KMS-11 (cell line): ENCODE measurements around the gene ST8SIA6.
"Not testable (repeated sequence)": the region's sequence is repeated elsewhere in the genome, so short reads cannot be mapped to it uniquely, and the experiment has no call there.

ENCODE experiments used
- H2AFZ ChIP-seq: fragments of 200-600 bp; sonication (generic); 2 replicates; pipeline ENCODE4 v1.6.1; 2016; ENCODE audit warnings: antibody characterized with exemption, mixed run types, low read depth
- H3K27ac ChIP-seq: fragments of 200-600 bp; sonication (generic); 2 replicates; pipeline ENCODE4 v1.6.1; 2016; ENCODE audit warnings: mild to moderate bottlenecking, mixed run types
- H3K27me3 ChIP-seq: fragments of 200-600 bp; sonication (generic); 2 replicates; pipeline ENCODE4 v1.6.1; 2017; ENCODE audit warnings: mild to moderate bottlenecking, low read depth, mixed run types, moderate library complexity; ENCODE audit not compliant: insufficient read depth
- H3K36me3 ChIP-seq: fragments of 200-600 bp; sonication (generic); 2 replicates; pipeline ENCODE4 v1.6.1; 2017; ENCODE audit warnings: mild to moderate bottlenecking, mixed run types; ENCODE audit not compliant: insufficient read depth
- H3K4me1 ChIP-seq: fragments of 200-600 bp; sonication (generic); 2 replicates; pipeline ENCODE4 v1.6.1; 2016; ENCODE audit warnings: mild to moderate bottlenecking, low read depth, mixed run types; ENCODE audit not compliant: poor library complexity, severe bottlenecking
- H3K4me2 ChIP-seq: fragments of 200-600 bp; sonication (generic); 2 replicates; pipeline ENCODE4 v1.7.0; 2016; ENCODE audit warnings: mild to moderate bottlenecking, mixed run types
- H3K4me3 ChIP-seq: fragments of 200-600 bp; sonication (generic); IDR thresholded peaks from 2 replicates; pipeline ENCODE4 v1.6.1; 2017; ENCODE audit warnings: low read depth, low read length, mixed read lengths; ENCODE audit not compliant: insufficient read depth
- H3K79me2 ChIP-seq: fragments of 200-600 bp; sonication (generic); 2 replicates; pipeline ENCODE4 v1.6.1; 2016; ENCODE audit warnings: low read depth, mixed run types; ENCODE audit not compliant: insufficient read depth
- H3K9ac ChIP-seq: fragments of 200-600 bp; sonication (generic); 2 replicates; pipeline ENCODE4 v1.6.1; 2016; ENCODE audit warnings: mild to moderate bottlenecking, mixed run types
- H4K20me1 ChIP-seq: fragments of 200-600 bp; sonication (generic); 2 replicates; pipeline ENCODE4 v1.6.1; 2016; ENCODE audit warnings: mild to moderate bottlenecking, mixed run types; ENCODE audit not compliant: insufficient read depth
- CTCF ChIP-seq: fragments of 200-600 bp; sonication (generic); conservative IDR thresholded peaks from 2 replicates; pipeline ENCODE4 v1.6.1; 2017; ENCODE audit warnings: low read depth, mild to moderate bottlenecking, antibody characterized with exemption, low read length, moderate library complexity, mixed read lengths

The ST8SIA6 gene

GRCh38 chr10:17403161-17403560 is 51.2 kb downstream of the ST8SIA6 start:
- H4K20me1 ChIP-seq, result no peaks in the 10 kb centered on the region

GRCh38 chr10:17402040-17402439 is 52.4 kb downstream of the ST8SIA6 start:
- H3K4me2 ChIP-seq, H3K27me3 ChIP-seq, H3K4me3 ChIP-seq, H2AFZ ChIP-seq, H3K36me3 ChIP-seq, H3K4me1 ChIP-seq, H3K27ac ChIP-seq, H4K20me1 ChIP-seq, H3K79me2 ChIP-seq, H3K9ac ChIP-seq: not testable (repeated sequence)

More at GRCh38 chr10:17403161-17403560, 51.2 kb downstream of the ST8SIA6 start:
- H3K4me1 ChIP-seq, result no peaks in the 10 kb centered on the region
- H3K9ac ChIP-seq, result no peak overlapping the region
- no peak for TF ChIP-seq CTCF
- H3K27ac ChIP-seq, result no peak overlapping the region
- H3K27me3 ChIP-seq, result no peaks in the 10 kb centered on the region
- H3K4me2 ChIP-seq, result no peak overlapping the region
- H3K4me3 ChIP-seq, result no peak overlapping the region
- H2AFZ ChIP-seq, result no peak overlapping the region
- no peaks in the 10 kb centered on the region for H3K36me3 ChIP-seq
- H3K79me2 ChIP-seq, result no peaks in the 10 kb centered on the region

GRCh38 chr10:17396004-17396403 is 58.4 kb downstream of the ST8SIA6 start:
- H3K4me1 ChIP-seq, result no peaks in the 10 kb centered on the region
- H2AFZ ChIP-seq, result no peak overlapping the region
- no peaks in the 10 kb centered on the region for H4K20me1 ChIP-seq
- no peaks in the 10 kb centered on the region for H3K27me3 ChIP-seq
- H3K4me2 ChIP-seq, result no peak overlapping the region
- H3K36me3 ChIP-seq, result no peaks in the 10 kb centered on the region
- no peak overlapping the region for H3K9ac ChIP-seq
- TF ChIP-seq CTCF, result no peak
- H3K27ac ChIP-seq, result no peak overlapping the region
- H3K79me2 ChIP-seq, result no peaks in the 10 kb centered on the region
- H3K4me3 ChIP-seq, result no peak overlapping the region

GRCh38 chr10:17394854-17395253 is 59.5 kb downstream of the ST8SIA6 start:
- Histone ChIP-seq H3K4me3 (no peak overlapping the region), H3K79me2 (no peaks in the 10 kb centered on the region), H3K27ac (no peak overlapping the region), H3K4me1 (no peaks in the 10 kb centered on the region), H2AFZ (no peak overlapping the region), H4K20me1 (no peaks in the 10 kb centered on the region), H3K4me2 (no peak overlapping the region), H3K27me3 (no peaks in the 10 kb centered on the region), H3K9ac (no peak overlapping the region), H3K36me3 (no peaks in the 10 kb centered on the region)
- TF ChIP-seq CTCF, result no peak

- Histone ChIP-seq H3K36me3 (no peaks in the 10 kb centered on the region), H3K27me3 (no peaks in the 10 kb centered on the region), H4K20me1 (no peaks in the 10 kb centered on the region), H3K4me2 (no peak overlapping the region), H3K4me1 (no peaks in the 10 kb centered on the region), H3K27ac (no peak overlapping the region), H3K79me2 (no peaks in the 10 kb centered on the region), H2AFZ (no peak overlapping the region), H3K4me3 (no peak overlapping the region), H3K9ac (no peak overlapping the region)
- TF ChIP-seq CTCF, result no peak
These were observed 66.4 kb downstream of the ST8SIA6 start for GRCh38 chr10:17387861-17388503.
